Measurements from ENCODE around the gene RNF214.
A peak's percentile ranks its signal among the peaks of the same experiment; 100 is the strongest.
"Not testable (repeated sequence)": the region's sequence is repeated elsewhere in the genome, so short reads cannot be mapped to it uniquely, and the experiment has no call there.

Gene RNF214

DNA sequence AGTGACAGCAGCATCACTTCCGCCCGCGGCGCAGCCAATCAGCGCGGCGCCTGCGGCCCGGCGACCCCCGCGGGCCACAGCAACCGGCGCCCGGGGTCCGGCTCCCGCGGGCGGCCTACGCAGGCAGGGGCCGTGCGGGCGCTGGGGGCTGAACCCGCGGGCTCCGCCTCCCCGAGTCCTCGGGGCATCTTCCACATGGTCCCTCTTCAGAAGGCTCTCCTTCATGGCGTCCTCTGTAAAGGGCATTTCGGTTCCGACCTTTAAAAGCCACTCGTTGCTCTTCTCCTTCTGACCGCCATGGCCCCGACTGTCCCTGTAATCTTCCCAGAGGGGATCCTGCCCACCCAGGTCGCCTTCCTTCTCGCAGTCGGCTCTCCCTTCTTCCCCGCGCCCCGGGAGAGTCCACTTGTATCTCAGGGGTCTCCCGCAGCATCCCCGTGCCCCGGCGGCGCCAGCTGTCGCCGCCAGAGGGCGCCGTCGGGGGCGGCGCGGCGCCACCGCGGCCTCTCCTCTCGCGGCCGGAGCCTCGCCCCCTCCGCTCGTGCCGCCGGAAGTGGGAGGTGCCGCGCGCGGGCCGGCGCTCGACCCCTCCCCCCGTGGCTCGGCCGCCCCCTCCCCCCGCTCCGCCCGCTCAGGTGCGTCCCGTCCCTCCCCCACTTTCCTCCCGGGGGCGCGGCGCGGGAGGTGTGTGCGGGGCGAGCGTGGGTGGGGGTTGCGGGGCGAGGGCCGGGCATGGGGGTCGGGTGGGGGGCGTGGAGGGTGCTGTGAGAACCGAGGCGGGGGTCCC, at the start of gene RNF214:
TSS of gene RNF214 (plus strand) at position 580 of the 787 bp plus-strand sequence. CDS start 1,602 bp downstream, outside the sequence.
- DNase-seq = peak; percentile 81

DNA sequence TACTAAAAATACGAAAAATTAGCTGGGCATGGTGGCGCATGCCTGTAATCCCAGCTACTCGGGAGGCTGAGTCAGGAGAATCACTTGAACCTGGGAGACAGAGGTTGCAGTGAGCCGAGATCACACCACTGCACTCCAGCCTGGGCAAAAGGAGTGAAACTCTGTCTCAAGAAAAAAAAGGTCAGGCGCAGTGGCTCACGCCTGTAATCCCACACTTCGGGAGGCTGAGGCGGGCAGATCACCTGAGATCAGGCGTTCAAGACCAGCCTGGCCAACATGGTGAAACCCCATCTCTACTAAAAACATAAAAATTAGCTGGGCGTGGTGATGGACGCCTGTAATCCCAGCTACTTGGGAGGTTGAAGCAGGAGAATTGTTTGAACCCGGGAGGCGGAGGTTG, 49.3 kb upstream of the RNF214 start:
- not testable (repeated sequence) for DNase-seq

DNA sequence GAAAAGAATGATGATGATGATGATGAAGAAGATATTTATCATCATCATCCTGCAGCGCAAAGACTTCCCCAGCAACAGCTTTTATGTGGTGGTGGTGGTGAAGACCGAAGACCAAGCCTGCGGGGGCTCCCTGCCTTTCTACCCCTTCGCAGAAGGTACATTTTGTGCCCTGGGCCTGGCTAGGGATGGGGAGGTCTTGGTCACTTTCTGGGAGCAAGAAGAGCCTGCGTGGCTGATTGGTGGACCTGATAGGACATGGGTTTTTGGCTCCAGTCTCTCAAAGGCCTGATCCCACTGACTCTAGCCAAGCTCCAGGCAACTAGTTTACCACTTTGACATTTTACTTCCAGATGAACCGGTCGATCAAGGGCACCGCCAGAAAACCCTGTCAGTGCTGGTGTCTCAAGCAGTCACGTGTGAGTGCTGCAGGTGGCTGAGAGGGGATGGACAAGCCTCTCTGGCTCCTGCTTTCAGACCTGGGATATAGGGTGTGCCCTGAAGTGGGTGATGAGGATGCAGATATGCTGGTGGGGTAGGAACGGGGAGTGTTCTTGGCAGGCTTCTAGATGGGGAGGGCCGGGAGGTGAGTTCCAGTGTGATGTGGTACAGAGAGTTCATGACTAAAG, 48.6 kb upstream of the RNF214 start:
- DNase-seq = no peak

DNA sequence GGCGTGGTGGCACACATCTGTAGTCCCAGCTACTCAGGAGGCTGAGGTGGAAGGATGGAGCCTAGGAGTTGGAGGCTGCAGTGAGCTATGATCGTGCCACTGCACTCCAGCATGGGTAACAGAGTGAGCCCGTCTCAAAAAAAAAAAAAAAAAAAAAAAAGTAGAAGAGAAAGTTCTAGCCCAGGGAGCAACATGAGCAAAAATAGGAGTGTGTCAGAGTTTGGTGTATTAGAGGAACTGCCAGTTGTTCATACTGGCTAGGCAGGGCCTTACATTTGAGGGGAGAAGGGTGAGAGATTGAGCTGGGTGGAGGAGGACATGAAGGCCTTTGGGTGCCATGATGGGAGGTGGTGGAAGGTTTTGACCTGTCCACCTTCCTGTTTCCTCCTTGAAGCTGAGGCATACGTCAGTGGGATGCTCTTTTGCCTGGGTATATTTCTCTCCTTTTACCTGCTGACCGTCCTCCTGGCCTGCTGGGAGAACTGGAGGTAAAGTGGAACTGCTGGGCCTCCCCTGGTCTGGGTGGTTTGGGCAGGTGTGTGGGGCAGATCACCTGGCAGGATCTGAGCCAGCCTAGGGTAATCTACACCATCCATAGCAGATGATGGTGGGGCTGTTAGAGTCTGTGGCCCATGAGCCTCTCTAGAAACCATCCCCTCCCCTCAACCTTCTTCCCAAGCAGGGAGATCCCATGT, 46.6 kb upstream of the RNF214 start:
- no peak for DNase-seq

DNA sequence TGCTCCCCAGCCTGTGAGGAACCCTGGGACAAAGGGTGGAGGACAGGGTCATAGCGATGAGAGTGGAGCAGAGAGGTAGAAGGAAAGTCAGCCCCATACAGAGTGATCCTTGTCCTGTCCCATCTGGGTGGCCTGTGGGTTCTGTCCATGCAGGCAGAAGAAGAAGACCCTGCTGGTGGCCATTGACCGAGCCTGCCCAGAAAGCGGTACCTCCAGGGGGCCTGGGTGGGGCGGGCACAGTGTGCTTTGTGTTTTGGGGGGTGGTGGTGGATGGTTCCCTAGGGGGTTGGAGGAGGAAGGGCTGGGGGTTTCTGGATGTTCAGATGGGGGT, 46.1 kb upstream of the RNF214 start:
- no peak for DNase-seq

DNA sequence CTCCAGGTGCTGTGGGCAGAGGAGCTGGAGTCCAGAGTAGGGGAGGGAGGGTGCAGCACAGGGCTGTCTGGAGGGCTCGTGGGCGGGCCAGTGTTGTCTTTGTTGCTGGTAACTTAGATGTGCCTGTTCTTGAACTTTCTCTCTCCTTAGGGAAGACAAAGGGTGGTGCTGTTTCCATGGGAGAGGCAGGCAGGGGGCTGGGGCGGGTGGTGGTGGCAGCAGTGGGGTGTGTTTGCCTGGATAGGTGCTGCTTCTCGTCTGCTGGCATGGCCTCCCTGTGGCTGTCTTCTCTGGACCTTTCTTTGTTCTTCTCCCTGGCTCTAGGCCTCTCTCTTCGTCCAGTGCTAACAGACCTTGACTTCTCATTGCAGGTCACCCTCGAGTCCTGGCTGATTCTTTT, 45.5 kb upstream of the RNF214 start:
- DNase-seq = no peak

DNA sequence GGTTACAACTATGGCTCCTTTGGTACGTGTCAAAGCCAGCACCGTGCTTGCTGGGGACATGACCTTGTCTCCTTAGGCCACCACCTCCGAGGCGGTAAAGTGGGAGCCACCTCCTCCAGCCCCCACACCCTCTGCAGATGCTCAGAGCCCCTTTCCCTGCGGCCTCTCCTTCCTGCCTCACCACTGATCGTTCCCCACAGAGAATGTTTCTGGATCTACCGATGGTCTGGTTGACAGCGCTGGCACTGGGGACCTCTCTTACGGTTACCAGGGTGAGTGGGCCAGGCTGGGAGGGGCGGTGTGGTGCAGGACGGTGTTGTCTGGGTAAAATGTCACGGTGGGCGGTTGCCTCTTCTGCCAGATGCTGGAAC, 45.1 kb upstream of the RNF214 start:
- no peak for DNase-seq

- DNase-seq = no peak
These were observed 44.5 kb upstream of the RNF214 start for GRCh38 chr11:117187799-117188481.

DNA sequence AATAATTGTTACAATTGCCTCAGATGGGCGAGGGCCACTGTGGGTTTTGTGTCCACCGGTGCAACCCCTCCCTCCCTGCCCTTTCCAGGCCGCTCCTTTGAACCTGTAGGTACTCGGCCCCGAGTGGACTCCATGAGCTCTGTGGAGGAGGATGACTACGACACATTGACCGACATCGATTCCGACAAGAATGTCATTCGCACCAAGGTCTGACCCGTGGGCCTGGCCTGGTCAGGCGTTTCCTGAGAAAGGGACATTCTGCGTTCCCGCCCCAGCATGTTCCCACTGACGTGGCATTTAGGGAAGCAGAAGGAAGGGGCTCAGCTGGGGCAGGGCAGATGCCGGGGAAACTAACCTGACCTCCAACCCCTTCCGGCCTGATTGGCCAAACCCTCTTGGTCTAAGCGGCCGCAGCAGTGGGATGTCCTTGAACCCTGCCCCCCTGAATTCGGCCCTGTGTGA, 43.8 kb upstream of the RNF214 start:
- DNase-seq = no peak

DNA sequence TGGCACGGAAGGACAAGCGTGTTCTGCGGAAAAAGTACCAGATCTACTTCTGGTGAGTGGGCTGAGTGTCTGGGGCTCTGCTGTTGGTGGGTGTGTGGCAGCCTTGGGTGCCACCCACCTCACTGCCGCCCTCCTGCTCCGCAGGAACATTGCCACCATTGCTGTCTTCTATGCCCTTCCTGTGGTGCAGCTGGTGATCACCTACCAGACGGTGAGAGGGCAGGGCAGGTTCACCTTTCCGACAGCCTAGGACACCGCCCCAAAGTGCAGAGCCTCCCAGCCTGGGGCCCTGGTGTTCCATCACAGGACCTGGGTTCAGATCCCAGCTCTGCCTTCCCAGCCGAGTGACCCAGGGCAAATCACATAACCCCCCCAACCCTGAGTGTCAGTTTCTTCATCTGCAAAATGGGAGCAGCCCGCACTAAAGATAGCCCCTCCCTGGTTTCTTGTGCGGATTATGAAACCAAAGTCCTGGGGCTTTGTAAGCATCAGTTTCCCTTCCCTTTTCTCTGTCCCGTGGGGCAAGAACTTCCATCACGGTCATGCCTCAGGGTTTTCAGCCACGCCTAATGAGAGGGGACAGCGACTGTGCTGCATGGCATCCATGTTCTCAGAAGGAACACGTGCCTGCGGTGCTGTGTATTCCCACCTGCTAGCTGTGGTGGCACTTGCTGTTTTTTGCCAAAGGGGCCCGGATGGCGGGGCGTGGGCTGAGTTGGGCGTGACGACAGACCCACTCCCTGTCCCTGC, 43.1 kb upstream of the RNF214 start:
- no peak for DNase-seq

GRCh38 chr11:117189941-117190544, 42.4 kb upstream of the RNF214 start:
- no peak for DNase-seq

- DNase-seq = no peak
These were observed 40.6 kb upstream of the RNF214 start for GRCh38 chr11:117191680-117192400.

DNA sequence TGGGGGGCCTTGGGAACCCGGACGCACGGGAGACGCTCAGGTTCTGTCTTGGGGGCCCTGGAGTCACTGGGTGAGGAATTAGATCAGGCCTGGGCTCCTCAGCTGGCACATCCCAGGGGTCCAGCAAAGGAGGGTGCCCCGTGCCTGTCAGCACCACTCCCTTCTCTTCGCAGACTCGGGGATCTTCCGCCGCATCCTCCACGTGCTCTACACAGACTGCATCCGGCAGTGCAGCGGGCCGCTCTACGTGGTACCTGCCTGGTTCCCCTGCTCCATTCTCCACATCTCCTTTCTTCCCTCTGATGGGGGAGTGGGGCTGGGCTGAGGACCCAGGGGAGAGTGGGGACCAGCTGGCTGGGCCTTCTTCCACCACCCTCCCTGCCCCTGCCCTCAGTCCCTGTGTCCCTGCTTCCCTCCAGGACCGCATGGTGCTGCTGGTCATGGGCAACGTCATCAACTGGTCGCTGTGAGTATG, 40.0 kb upstream of the RNF214 start:
- DNase-seq = no peak

DNA sequence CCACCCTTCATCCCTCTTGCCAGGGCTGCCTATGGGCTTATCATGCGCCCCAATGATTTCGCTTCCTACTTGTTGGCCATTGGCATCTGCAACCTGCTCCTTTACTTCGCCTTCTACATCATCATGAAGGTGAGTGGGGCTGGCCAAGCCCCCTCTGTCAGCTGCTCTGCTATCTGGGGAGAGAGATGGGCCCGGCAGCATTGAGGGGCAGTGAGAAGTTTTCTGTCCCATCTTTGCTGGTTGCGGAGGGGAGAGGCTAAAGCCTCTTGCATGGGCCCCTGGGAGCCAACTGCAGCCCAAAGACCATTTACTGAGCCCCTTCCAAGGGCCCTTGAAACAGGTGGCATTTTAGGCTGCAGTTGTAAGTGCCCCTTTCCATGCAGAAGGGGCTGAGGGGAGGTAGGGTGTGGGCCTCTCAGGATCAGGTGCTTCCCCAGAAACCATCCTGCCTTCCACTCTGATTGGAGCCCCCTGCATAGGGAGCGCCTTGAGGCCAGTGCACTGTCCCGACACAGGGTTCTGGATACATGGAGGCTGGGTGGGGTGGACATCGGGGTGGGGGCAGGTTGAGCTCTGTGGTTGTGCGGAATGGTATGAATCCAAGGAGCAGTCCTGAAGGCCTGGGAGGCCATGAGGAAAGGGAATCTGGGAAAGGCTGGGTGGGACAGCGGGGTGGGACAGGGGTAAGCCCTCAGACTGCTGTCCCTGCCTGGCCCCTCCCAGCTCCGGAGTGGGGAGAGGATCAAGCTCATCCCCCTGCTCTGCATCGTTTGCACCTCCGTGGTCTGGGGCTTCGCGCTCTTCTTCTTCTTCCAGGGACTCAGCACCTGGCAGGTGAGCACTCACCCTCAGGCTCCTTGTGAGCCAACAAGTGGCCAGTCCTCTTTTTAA, 39.1 kb upstream of the RNF214 start:
- DNase-seq = no peak

DNA sequence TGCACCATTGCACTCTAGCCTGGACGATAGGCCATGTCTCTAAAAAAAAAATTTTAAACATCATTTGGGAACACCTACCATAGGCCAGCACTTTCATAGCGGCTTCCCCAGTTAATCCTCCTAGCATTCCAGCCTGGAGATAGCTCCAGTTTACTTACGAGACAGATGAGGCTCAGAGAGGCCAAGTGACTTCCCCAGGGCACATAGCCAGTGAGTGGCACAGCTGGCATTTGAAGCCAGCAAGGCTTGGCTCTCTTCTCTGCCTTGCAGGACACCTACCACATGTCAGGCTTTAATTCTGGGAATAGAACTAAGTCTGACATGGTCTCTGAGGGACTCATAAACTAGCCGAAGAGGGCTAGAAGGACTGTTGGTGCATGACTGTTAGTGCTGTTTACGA, 38.2 kb upstream of the RNF214 start:
- DNase-seq = no peak

DNA sequence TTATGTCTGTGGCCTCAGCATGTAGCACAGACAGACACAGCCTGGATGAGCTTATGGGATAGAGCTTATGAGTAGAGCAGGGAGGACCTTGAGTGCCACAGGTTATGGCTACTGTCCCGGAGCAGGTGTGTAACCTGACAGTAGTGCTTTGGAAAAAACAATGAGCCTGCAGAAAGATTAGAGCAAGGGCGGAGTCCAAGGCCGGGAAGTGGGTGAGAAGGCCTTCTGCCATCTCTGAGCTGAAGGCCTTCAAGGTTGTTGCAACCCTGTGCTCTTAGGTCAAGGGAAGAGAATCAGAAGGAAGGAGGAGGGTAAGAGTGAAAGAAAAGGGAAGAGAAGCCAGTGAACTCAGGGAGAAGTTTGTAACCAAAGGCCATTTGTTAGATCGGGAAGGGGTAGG, 37.2 kb upstream of the RNF214 start:
- no peak for DNase-seq

DNA sequence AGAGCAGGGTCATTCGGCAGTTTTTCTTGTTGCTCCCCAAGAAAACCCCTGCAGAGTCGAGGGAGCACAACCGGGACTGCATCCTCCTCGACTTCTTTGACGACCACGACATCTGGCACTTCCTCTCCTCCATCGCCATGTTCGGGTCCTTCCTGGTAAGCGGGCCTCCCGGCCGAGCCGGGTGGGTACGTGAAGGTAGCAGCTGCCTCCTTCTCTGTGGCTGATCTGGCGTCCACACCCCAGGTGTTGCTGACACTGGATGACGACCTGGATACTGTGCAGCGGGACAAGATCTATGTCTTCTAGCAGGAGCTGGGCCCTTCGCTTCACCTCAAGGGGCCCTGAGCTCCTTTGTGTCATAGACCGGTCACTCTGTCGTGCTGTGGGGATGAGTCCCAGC, 36.7 kb upstream of the RNF214 start:
- DNase-seq = no peak

- no peak for DNase-seq
These were observed 35.5 kb upstream of the RNF214 start for GRCh38 chr11:117197006-117197405.

GRCh38 chr11:117197516-117198456, 34.7 kb upstream of the RNF214 start:
- DNase-seq = no peak

Data from activated CD4-positive, alpha-beta T cell treated with anti-CD3 and anti-CD28 coated beads, Interleukin-2, amount 50 U/mL, for 16 hours (primary cell).